Occipital lobe (tissue), 2 donors: Measurements from ENCODE around the gene RNF150. TPM values are rescaled to one million over a fixed set of nuclear protein-coding genes. Genes with fewer than 3 reads are reported as not detected.

ENCODE experiments used
- DNase-seq: peaks from one replicate; lab custom pipeline; 2025; lab: John Stamatoyannopoulos, UW
- total RNA-seq: library from RNA; depleted of rRNA; stranded (reverse); fragments of >200 nt; gene quantifications from one replicate; pipeline ENCODE4 v1.2.3, GENCODE V29; 2014

Gene RNF150
- total RNA-seq, 1 donor from 2014 or later, result 34.5 TPM

DNA sequence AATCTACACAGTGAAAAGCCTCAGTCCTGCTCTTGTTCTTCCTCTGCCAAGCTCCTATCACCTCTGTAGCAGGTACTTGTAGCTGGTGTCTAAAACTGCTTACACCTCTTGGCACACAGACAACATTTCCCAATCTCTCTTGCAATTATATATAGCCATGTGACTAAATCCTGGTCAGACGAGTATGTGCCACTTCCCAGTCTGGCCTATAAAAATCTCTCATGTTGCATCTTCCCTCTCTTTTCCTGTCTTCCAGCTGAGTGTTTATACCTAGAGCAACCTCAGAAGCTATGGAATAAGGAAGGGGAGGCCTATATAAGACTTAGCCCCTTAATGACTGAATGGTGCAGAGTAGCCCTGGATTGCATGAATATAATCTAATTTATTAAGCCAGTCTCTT, 105.8 kb downstream of the RNF150 start:
- DNase-seq, result no peak

DNA sequence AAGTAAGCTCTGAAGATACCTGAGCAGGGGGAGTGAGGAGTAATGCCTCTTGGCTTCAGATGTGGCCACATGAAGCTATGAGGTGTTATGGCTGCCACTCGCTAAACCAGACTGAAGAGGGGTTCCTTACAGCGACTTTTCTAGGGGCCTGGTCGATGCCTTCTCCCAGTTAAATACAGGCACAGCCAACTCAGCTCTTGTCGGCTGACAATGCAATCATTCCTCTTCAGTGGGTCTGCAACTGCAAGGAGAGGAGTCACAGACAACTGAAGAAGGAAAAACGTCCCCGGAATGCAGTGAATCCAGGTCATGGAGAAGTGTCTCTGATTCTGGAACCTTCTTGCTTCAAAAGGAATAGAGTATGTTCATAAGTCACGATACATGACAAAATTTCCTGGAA, 106.4 kb downstream of the RNF150 start:
- DNase-seq, result no peak

- DNase-seq, result no peak
Measured at GRCh38 chr4:141023051-141023450, 110.2 kb downstream of the RNF150 start.

- no peak for DNase-seq
Measured at GRCh38 chr4:141022111-141022695, 111.1 kb downstream of the RNF150 start.

DNA sequence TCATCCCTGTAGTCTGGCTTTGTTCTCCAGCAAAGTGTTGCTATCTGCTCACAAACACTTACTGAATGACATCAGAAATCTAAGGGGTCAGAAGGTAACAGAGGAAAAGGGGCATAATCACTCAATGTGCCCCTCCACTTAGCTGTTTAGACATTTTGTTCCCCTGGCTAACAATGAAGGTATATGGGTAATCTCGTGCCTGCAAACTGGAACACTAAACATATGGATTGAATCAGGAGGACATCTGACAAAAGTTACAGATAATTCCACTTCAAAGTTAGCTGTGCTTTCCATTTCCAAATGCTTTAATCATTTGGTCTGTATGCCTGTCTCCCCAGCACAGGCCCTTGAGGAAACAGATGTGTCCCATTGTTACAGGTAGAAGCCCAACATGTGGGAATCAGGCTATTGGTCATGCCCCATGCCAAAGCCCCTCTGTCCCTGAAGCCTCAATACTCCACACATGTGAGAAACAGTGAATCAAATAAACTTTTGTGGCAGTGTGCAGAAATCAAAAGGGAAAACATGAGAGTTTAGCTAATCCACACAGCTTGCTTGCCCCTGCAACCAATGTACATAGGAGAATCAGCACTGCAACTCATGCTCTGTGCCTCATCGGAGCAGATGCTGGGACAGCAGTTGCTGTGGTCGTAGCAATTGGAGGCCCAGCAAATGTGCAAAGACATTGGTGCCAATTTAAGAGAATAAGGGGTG, 111.7 kb downstream of the RNF150 start:
- no peak for DNase-seq

- DNase-seq, result no peak
Measured at GRCh38 chr4:141020801-141021261, 112.4 kb downstream of the RNF150 start.

DNA sequence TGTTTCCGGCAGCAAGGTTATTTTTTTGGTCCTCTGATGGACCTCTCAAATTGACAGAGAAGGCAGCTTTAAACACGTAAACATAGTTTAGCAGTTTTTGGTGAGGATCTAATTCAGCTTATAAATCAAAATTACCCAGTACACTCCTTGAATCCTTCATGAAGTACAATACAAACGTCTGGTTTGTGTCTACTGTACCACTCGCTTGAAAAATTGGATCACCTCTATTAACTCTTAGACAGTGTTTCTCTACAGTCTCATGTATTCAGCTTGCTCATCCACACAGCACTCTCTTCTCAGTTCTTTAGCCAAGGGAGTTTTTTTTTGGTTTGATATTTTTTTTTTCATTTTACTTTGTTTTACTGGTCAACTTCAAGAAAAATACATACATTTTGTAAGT, 113.5 kb downstream of the RNF150 start:
- no peak for DNase-seq

DNA sequence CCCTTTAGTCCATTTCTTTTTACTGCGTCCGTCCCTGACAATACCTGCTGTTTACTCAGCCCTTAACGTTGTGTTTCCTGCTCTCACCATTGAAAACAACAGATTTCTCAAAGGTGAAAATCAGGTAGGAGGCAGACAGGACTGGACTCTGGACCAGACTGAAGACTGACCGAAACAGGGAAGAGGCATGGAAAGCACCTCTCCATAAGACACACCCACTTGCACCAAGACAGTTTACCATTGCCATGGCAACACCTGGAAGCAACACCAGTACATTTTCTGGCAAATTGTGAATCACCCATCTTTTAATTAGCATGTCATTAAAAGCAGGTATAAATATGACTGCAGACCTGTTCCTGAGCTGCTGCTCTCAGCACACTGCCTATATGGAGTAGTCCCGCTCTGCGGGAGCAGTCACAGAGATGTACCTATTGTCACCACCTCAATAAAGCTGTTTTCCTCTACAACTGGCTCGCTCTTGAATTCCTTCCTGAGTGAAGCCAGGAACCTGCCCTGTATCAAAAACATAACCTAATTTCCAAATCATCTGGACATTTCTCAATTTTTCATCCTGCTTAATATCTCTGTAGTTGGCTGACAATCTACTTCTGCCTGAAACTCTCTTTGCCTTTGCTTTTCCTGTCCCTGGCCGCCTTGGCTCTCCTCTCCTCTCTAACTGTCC, 117.0 kb downstream of the RNF150 start:
- no peak for DNase-seq

GRCh38 chr4:141013899-141014298, 119.4 kb downstream of the RNF150 start:
- no peak for DNase-seq

- DNase-seq, result no peak
Measured at GRCh38 chr4:141011901-141012315, 121.4 kb downstream of the RNF150 start.

DNA sequence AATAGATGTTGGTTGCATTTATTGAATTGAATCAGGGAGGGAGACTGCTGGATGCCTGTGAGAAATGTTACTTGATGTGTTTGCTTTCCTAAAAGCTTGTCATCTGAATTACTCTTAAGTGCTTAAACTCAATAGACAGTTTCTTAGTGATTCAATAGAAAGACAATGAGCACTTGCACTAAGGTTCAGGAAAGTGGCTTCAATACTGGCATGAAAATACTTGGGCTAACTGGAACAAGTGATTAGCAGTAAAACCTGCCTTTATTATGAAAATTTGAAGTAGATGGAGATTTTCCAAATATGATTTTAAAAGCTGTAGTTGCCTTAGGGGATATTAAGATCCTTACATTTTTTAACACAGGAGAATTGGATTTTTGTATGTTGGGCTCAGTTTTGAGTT, 123.3 kb downstream of the RNF150 start:
- no peak for DNase-seq

DNA sequence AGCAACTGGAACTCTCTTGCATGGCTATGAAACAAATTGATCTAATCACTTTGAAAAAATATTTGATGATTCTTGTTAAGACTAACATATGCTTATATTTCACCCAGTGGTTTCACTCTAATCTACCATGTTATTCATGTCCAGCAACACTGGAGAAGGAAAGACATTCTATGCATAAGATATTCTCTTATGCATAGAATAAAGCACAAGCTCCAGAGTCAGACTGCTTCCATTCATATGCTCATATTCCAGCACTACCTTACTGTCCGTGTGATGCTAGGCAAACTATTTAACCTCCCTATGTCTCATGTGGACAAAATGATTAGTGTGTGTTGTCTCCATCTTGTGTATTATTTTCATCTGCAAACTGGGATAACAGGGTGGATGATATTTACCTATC, 124.1 kb downstream of the RNF150 start:
- no peak for DNase-seq

DNA sequence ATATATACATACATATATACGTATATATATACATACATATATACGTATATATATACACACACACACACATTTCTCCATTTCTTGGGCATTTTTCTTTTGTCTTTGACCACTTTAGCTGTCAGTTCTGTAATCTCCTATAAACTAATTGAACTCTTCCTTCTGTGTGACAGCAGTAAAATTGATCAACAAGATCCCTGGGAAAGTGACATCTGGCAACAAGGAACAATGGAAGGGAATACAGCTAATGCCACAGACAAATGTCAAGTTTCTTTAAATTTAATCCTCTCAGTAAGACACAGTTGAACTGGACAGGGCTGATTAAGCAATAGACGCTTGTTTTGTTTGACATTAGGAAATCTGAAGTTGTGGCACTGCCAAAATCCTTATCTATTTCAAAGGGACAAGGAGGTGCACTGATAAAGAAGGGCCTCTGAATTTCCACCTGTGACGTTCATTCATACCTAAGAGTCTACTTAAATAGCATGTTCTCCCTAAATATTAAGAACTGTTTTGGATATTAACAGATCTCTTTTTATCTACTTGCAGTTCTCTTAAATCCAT, 126.9 kb downstream of the RNF150 start:
- DNase-seq, result no peak

DNA sequence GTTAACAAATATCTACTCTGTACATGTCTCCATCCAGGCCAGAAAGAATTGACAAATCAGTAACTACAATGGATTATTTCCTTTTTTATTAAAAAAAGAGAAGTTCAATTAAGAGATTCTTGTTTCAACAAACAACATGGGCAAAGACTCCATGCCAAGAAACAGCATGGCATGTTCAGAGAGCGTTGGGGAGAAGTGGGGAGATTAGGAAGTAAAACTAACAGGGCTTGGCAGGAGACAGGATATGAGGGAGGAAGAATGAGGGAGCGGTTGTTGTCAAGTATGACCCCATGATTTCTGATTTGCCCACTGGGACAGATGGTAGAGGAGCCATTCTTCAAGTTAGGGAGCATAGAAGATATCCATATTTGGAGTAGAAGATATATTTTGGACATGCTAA, 128.4 kb downstream of the RNF150 start:
- DNase-seq, result no peak

GRCh38 chr4:141003193-141003592, 130.1 kb downstream of the RNF150 start:
- DNase-seq, result no peak

DNA sequence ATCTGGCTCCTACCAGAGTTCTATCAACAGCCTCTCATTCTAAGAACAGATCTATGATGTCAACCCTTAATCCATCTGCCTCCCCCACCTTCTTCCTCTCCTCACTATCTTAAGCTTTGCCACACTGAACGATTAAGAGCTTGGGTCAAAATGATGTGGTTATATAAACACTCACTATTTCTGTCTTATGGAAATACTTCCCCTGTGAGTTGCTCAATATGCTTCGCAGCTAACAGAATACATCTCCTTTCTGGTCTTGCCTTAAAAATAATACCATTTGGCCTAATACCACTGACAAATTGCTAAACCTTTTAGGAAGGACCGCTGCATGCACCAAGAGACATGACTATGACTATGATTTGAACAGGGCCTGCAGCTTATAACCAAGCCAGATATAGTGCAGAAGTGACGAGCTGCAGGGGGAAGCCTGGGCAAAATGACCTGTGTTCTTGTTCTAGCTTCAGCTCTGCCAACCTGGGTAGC, 130.9 kb downstream of the RNF150 start:
- DNase-seq, result no peak

DNA sequence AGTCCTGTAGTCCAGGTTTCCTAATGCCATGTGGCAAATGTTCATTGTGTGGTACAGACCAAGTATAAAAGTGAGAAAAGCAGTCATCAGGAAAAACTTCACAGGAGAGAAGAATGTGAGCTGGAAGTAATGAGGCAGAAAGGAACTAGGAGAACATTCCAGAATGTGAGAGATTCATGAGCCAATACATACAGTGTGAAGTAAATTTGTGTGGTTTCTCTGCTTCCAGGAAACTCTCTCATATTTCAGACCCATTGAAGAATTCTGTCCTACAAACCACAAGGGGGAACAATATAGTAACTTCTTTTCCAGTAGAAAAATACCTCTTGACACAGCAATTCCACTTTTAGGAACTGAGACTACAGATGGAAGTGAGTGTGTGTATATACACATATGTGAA, 136.5 kb downstream of the RNF150 start:
- no peak for DNase-seq

DNA sequence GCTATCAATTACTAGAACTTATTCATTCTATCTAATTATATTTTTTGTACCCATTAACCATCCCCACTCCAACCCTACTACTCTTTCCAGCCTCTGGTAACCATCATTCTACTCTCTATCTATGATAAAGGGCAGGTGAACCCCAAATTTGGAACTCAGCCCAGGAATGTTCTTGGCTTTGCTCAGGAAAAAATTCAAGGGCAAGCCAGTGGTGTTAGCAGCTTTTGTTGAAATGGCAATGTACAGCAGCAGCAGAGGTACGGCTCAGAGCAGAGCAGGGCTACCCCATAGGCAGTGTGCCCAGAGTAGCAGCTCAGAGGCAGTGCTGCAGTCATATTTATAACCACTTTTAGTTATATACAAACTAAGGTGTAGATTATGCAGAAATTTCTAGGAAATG, 138.2 kb downstream of the RNF150 start:
- no peak for DNase-seq

DNA sequence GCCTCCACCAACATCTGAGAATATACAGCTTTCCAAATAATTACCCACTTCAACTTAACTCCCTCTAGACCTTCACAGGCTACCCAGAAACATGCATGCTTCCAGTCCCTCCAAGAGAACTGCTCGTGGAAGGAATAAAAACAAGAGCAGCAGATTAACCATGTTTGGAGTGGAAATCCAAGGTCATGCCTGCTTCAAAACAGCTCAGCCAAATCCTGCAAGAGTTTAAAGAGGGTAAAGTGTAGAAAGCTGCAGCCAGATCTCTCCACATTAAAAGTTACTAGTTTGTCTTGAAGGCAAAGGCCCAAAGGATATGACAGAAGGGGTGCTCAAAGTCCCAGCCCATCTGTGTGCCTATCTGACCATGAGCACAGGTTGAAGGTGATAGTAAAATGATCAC, 139.3 kb downstream of the RNF150 start:
- DNase-seq, result no peak

DNA sequence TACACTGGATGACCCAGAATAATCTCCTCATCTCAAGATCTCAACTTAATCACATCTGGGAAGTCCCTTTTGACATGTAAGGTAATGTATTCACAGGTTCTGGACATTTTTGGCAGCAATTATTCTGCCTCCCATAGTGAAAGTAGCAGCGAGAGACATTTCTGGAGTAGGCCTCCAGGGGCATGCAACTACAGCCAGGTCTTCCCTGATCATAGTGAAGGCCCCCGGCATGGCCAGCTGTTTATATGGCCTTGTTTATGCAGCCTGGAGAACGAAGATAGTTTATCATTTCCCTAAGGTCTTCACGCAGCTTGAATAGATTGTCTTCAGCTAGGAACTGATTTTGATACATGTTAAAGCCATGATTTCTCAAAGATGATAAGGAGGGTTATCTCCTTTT, 139.9 kb downstream of the RNF150 start:
- no peak for DNase-seq

DNA sequence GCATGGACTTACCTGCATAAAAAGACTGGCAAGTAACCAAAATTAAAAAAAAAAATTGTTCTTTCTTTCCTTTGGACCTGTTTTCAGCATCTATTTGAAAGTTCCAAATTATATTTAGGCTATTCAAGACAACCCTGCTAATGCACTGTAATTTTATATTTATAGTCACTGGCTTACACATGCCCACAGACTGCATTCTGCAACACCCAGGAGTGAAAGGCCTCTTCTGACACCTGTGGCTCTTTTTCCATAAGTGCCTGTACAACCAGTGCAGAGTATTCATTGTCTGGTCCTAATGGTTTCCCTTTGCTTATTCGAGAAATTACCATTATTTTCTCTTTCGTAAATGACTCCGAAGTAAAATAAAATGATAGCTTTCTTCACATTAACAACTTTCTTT, 143.3 kb downstream of the RNF150 start:
- no peak for DNase-seq

GRCh38 chr4:140986045-140986444, 147.2 kb downstream of the RNF150 start:
- no peak for DNase-seq
